Measurements from ENCODE around the gene HYLS1. TPM values are rescaled to one million over a fixed set of nuclear protein-coding genes. Genes with fewer than 3 reads are reported as not detected.
"Not testable (repeated sequence)": the region's sequence is repeated elsewhere in the genome, so short reads cannot be mapped to it uniquely, and the experiment has no call there.

HYLS1 gene
- total RNA-seq, 1 experiment from 2014 or later: 8.6 TPM

DNA sequence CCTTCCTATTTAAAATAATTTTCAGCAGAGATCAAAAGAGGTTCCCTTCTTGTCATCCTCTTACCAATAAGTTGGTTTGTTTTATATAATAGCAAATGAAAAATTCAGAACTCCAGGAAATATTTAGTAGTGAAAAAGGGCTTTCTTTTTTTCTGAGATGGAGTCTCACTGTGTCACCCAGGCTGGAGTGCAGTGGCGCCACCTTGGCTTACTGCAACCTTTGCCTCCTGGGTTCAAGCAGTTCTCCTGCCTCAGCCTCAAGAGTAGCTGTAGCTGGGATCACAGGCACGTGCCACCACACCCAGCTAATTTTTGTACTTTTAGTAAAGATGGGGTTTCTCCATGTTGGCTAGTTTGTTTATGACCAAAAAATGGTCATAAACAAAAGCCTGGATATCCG, 27.1 kb downstream of the HYLS1 start:
- TF ChIP-seq, protein P1, sequence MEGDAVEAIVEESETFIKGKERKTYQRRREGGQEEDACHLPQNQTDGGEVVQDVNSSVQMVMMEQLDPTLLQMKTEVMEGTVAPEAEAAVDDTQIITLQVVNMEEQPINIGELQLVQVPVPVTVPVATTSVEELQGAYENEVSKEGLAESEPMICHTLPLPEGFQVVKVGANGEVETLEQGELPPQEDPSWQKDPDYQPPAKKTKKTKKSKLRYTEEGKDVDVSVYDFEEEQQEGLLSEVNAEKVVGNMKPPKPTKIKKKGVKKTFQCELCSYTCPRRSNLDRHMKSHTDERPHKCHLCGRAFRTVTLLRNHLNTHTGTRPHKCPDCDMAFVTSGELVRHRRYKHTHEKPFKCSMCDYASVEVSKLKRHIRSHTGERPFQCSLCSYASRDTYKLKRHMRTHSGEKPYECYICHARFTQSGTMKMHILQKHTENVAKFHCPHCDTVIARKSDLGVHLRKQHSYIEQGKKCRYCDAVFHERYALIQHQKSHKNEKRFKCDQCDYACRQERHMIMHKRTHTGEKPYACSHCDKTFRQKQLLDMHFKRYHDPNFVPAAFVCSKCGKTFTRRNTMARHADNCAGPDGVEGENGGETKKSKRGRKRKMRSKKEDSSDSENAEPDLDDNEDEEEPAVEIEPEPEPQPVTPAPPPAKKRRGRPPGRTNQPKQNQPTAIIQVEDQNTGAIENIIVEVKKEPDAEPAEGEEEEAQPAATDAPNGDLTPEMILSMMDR (conservative IDR thresholded peaks at IDR 0.05): peak; percentile 57

More for the DNA sequence above, 27.1 kb downstream of the HYLS1 start:
- not testable (repeated sequence) for DNase-seq; H3K27me3 Mint-ChIP-seq (ENCODE audit: low read depth); H2BK120ac ChIP-seq (ENCODE audit: low read depth, low read length, poor library complexity, severe bottlenecking); H3K23ac ChIP-seq (ENCODE audit: insufficient read length, low read depth, low read length); H3K56ac ChIP-seq (ENCODE audit: insufficient read length, low read depth, low read length); H2AFZ ChIP-seq (ENCODE audit: low read length); H3K79me2 ChIP-seq (ENCODE audit: insufficient read depth, low read length); H3K9me3 ChIP-seq (ENCODE audit: control insufficient read depth, low read depth, low read length); H3K27ac Mint-ChIP-seq; H2BK12ac ChIP-seq (ENCODE audit: insufficient read length, low read depth, low read length); H3K4ac ChIP-seq (ENCODE audit: low read depth, low read length); H3K4me3 Mint-ChIP-seq; H3K9me3 Mint-ChIP-seq; H3K4me1 ChIP-seq (ENCODE audit: insufficient read depth, low read length); H4K91ac ChIP-seq (ENCODE audit: insufficient read length, low read depth, low read length); H3K4me1 Mint-ChIP-seq; H4K5ac ChIP-seq (ENCODE audit: insufficient read length, low read depth, low read length); H3K27ac ChIP-seq (ENCODE audit: insufficient read length, low read depth, low read length); H3K4me2 ChIP-seq (ENCODE audit: insufficient read depth, insufficient read length, low read length); H2BK5ac ChIP-seq (ENCODE audit: insufficient read length, low read length); H3K27me3 ChIP-seq (ENCODE audit: insufficient read depth, low read length); H2BK20ac ChIP-seq (ENCODE audit: low read depth, low read length, poor library complexity, severe bottlenecking); H3K9ac ChIP-seq (ENCODE audit: extremely low read depth, insufficient read length, low read length); H2BK15ac ChIP-seq (ENCODE audit: low read depth, low read length); H3K36me3 Mint-ChIP-seq (ENCODE audit: insufficient read depth in 1 of 3, low read depth in 3 of 3); H3K23me2 ChIP-seq (ENCODE audit: insufficient read length, low read depth, low read length, poor library complexity, severe bottlenecking); H3K18ac ChIP-seq (ENCODE audit: insufficient read length, low read depth, low read length); H4K20me1 ChIP-seq (ENCODE audit: control insufficient read depth, insufficient read depth, insufficient read length); H4K8ac ChIP-seq (replicated peaks; ENCODE audit: insufficient read length, low read depth, low read length); H2AK5ac ChIP-seq (ENCODE audit: insufficient read length, low read length); H3K14ac ChIP-seq (ENCODE audit: insufficient read depth, low read length); H3T11ph ChIP-seq (ENCODE audit: low read length); H3K79me1 ChIP-seq (ENCODE audit: insufficient read depth, low read depth, low read length, poor library complexity, severe bottlenecking)
- WGBS (ENCODE audit: extremely low coverage, insufficient read length, low lambda C conversion rate): no CpG with 5 or more reads among the region's 3 CpGs

Data from H9 (cell line).